ENCODE results near the gene CCL28.
"Not testable (repeated sequence)": the region's sequence is repeated elsewhere in the genome, so short reads cannot be mapped to it uniquely, and the experiment has no call there.

The CCL28 gene

GRCh38 chr5:43409809-43410271, 2.4 kb downstream of the CCL28 start:
- DNase-seq = no peak

GRCh38 chr5:43402524-43403066, 9.6 kb downstream of the CCL28 start:
- DNase-seq = not testable (repeated sequence)

- DNase-seq = no peak
Measured at GRCh38 chr5:43401827-43402226, 10.4 kb downstream of the CCL28 start.

GRCh38 chr5:43400082-43400481, 12.1 kb downstream of the CCL28 start:
- no peak for DNase-seq

- DNase-seq = no peak
Measured at GRCh38 chr5:43396762-43397304, 15.4 kb downstream of the CCL28 start.

GRCh38 chr5:43390471-43390870, 21.7 kb downstream of the CCL28 start:
- DNase-seq = no peak

GRCh38 chr5:43389679-43390329, 22.4 kb downstream of the CCL28 start:
- peak; percentile 24 for DNase-seq

GRCh38 chr5:43386960-43387362, 25.2 kb downstream of the CCL28 start:
- DNase-seq = no peak

GRCh38 chr5:43376496-43377140, 35.6 kb downstream of the CCL28 start:
- no peak for DNase-seq

GRCh38 chr5:43371821-43372220, 40.4 kb downstream of the CCL28 start:
- no peak for DNase-seq

- no peak for DNase-seq
Measured at GRCh38 chr5:43370352-43370751, 41.8 kb downstream of the CCL28 start.

- DNase-seq = no peak
Measured at GRCh38 chr5:43369651-43370050, 42.5 kb downstream of the CCL28 start.

- no peak for DNase-seq
Measured at GRCh38 chr5:43367909-43368669, 44.1 kb downstream of the CCL28 start.

- DNase-seq = no peak
Measured at GRCh38 chr5:43367453-43367852, 44.7 kb downstream of the CCL28 start.

GRCh38 chr5:43366680-43367246, 45.4 kb downstream of the CCL28 start:
- not testable (repeated sequence) for DNase-seq

GRCh38 chr5:43365155-43365554, 47.0 kb downstream of the CCL28 start:
- not testable (repeated sequence) for DNase-seq

- no peak for DNase-seq
Measured at GRCh38 chr5:43363445-43364152, 48.6 kb downstream of the CCL28 start.

GRCh38 chr5:43362725-43363435, 49.3 kb downstream of the CCL28 start:
- no peak for DNase-seq

GRCh38 chr5:43358726-43359125, 53.5 kb downstream of the CCL28 start:
- DNase-seq = no peak

GRCh38 chr5:43358301-43358700, 53.9 kb downstream of the CCL28 start:
- no peak for DNase-seq

- no peak for DNase-seq
Measured at GRCh38 chr5:43357878-43358281, 54.3 kb downstream of the CCL28 start.

GRCh38 chr5:43357067-43357466, 55.1 kb downstream of the CCL28 start:
- no peak for DNase-seq
